Measurements from ENCODE around the gene CERT1. TPM values are rescaled to one million over a fixed set of nuclear protein-coding genes. Genes with fewer than 3 reads are reported as not detected.

The CERT1 gene
- total RNA-seq: 20.4 and 25.7 TPM in 2 replicates

GRCh38 chr5:75511435-75512382 lies at the start of gene CERT1, which contains the start of gene POLK:
Gene CERT1 (minus strand): TSS chr5:75511629. CDS start chr5:75511207, 422 bp downstream.
Gene POLK (plus strand): TSS chr5:75511891.

GRCh38 chr5:75336615-75337336 lies 174.7 kb downstream of the CERT1 start, which contains the start of gene HMGCR:
Gene HMGCR (plus strand): TSS chr5:75337220. CDS start chr5:75342606, 5,386 bp downstream.

Other genes starting within 250 kb of the CERT1 start
- 28.1 and 40.1 TPM in 2 replicates for gene HMGCR, start 174.4 kb downstream of the CERT1 start, total RNA-seq
- 16.0 and 17.2 TPM in 2 replicates for gene POLK, start 262 bp upstream of the CERT1 start, total RNA-seq
- 0.15 and 0.31 TPM in 2 replicates for gene ANKDD1B, start 99.8 kb upstream of the CERT1 start, total RNA-seq
- 3.1 and 4.8 TPM in 2 replicates for gene POC5, start 205.8 kb upstream of the CERT1 start, total RNA-seq